HepG2 (cell line): Measurements from ENCODE around the gene CD79A. TPM values are rescaled to one million over a fixed set of nuclear protein-coding genes. Genes with fewer than 3 reads are reported as not detected.
"Not testable (repeated sequence)": the region's sequence is repeated elsewhere in the genome, so short reads cannot be mapped to it uniquely, and the experiment has no call there.

Experiments used
- ATAC-seq: fragments of 200-7000 bp; cut with Tn5 transposase; 3 replicates; pipeline ENCODE4 v1.9.1; 2020; ENCODE audit warnings: mild to moderate bottlenecking, moderate library complexity
- BruUV-seq: library from RNA; stranded (reverse); fragments of 400-500 nt; replicated peaks from 2 replicates; lab custom pipeline; 2021; lab: Mats Ljungman, UMichigan
- CTCF ChIA-PET: fragments of 300-600 bp; formaldehyde crosslinking; extraction: SDS; loops from one replicate; lab custom pipeline; 2021; ENCODE audit warnings: low total read pairs, inconsistent platforms, low intra/inter-chr PET ratio; lab: Yijun Ruan, JAX
- POLR2A ChIA-PET: fragments of 350-600 bp; sonication (Branson Sonifier 250); formaldehyde crosslinking; loops from one replicate; lab custom pipeline; 2020; ENCODE audit warnings: antibody characterized with exemption, inconsistent platforms; lab: Yijun Ruan, JAX
- DNase-seq: peaks from one replicate; pipeline ENCODE4 v3.0.0-alpha.2; 2015; ENCODE audit warnings: low spot score
- FAIRE-seq: peaks from 3 replicates; lab custom pipeline; 2011; peaks lifted over from hg19 to GRCh38; lab: Jason Lieb, UNC
- H2AFZ ChIP-seq: one replicate; pipeline ENCODE4 v1.6.1; 2011; ENCODE audit warnings: low read length, inconsistent platforms
- H3K27ac ChIP-seq: fragments of 300-600 bp; 3 replicates; pipeline ENCODE4 v1.8.0; 2011; ENCODE audit warnings: mixed run types, mild to moderate bottlenecking, mixed read lengths, low read length, inconsistent platforms; ENCODE audit not compliant: insufficient read depth; ENCODE audit errors: extremely low read length
- H3K27me3 ChIP-seq, 2 experiments: fragments of 200-600 bp in 1 of 2; 2 replicates in 1 of 2; 3 replicates in 1 of 2; pipeline versions ENCODE4 v1.6.0 to v1.8.0; 2011; ENCODE audit warnings: low read length in 2 of 2, mild to moderate bottlenecking in 2 of 2, moderate library complexity in 2 of 2, inconsistent platforms in 1 of 2; ENCODE audit not compliant: insufficient read depth in 2 of 2, control insufficient read depth in 1 of 2
- H3K36me3 ChIP-seq, 2 experiments: fragments of 200-600 bp in 1 of 2; replicated peaks in 1 of 2; 2 replicates in 1 of 2; 3 replicates in 1 of 2; pipeline versions ENCODE4 v1.5.1 to v1.8.0; 2011; ENCODE audit warnings: low read length in 2 of 2, inconsistent platforms in 1 of 2; ENCODE audit not compliant: insufficient read depth in 2 of 2, control insufficient read depth in 1 of 2
- H3K4me1 ChIP-seq: 2 replicates; pipeline ENCODE4 v1.5.1; 2012; ENCODE audit warnings: low read length, inconsistent platforms; ENCODE audit not compliant: insufficient read depth
- H3K4me2 ChIP-seq: 2 replicates; pipeline ENCODE4 v1.6.0; 2011; ENCODE audit warnings: low read depth, low read length, inconsistent platforms
- H3K4me3 ChIP-seq, 3 experiments: fragments of 200-600 bp in 1 of 3; sonication (generic), shearing (Covaris generic) in 1 of 3; replicated peaks in 1 of 3; 2 replicates each; pipeline ENCODE4 v1.5.1; 2011 to 2016; ENCODE audit warnings: low read length in 3 of 3, inconsistent platforms in 2 of 3, low read depth in 2 of 3, mild to moderate bottlenecking in 2 of 3, control low read depth in 1 of 3, mixed read lengths in 1 of 3; ENCODE audit not compliant: insufficient read depth in 1 of 3
- H3K79me2 ChIP-seq: one replicate; pipeline ENCODE4 v1.6.1; 2011; ENCODE audit warnings: low read length, inconsistent platforms; ENCODE audit not compliant: insufficient read depth
- H3K9ac ChIP-seq: 2 replicates; pipeline ENCODE4 v1.6.0; 2011; ENCODE audit warnings: mild to moderate bottlenecking, low read depth, low read length, inconsistent platforms; ENCODE audit not compliant: insufficient read depth
- H3K9me3 ChIP-seq: 2 replicates; pipeline ENCODE4 v1.5.1; 2012; ENCODE audit warnings: mild to moderate bottlenecking, low read length
- H4K20me1 ChIP-seq: 2 replicates; pipeline ENCODE4 v1.6.0; 2011; ENCODE audit warnings: inconsistent platforms, mild to moderate bottlenecking, low read length, moderate library complexity; ENCODE audit not compliant: insufficient read depth
- HOMEZ ChIP-seq: IDR thresholded peaks from 2 replicates; pipeline ENCODE4 v1.6.1; 2016; ENCODE audit warnings: low read depth
- MBNL3 ChIP-seq: fragments of 250-450 bp; sonication (Bioruptor Pico); conservative IDR thresholded peaks from 2 replicates; pipeline ENCODE4 v1.8.0; 2022; ENCODE audit warnings: mild to moderate bottlenecking, inconsistent platforms
- ZFX ChIP-seq: sonication (generic); formaldehyde crosslinking; IDR thresholded peaks from 2 replicates; pipeline ENCODE4 v1.4.0; 2020; ENCODE audit warnings: mild to moderate bottlenecking, low read depth, missing genetic modification reagents, moderate library complexity
- ZMYM3 ChIP-seq: sonication (generic); formaldehyde crosslinking; IDR thresholded peaks from 2 replicates; pipeline ENCODE4 v1.5.1; 2020; ENCODE audit warnings: mild to moderate bottlenecking, missing genetic modification reagents
- ZNF121 ChIP-seq: sonication (generic); formaldehyde crosslinking; IDR thresholded peaks from 2 replicates; pipeline ENCODE4 v1.5.0; 2020; ENCODE audit warnings: mild to moderate bottlenecking, missing genetic modification reagents
- ZNF629 ChIP-seq: sonication (generic); formaldehyde crosslinking; conservative IDR thresholded peaks from 2 replicates; pipeline ENCODE4 v1.5.0; 2020; ENCODE audit warnings: missing genetic modification reagents
- WGBS: methylation state at CpG from one replicate; pipeline ENCODE4 v1.1.6; 2017; ENCODE audit warnings: low lambda C conversion rate; 5-methylcytosine and 5-hydroxymethylcytosine counted together
- in situ Hi-C: cut with HindIII; loops from 2 replicates; pipeline ENCODE4 v1.10.0; 2017; ENCODE audit warnings: low pct_unique_long_range_greater_than_20kb; ENCODE audit not compliant: extremely low pct_ligation_motif_present
- intact Hi-C: fragments of 100-400 bp; cut with micrococcal nuclease; formaldehyde crosslinking; loops from one replicate; pipeline ENCODE4 v1.10.0; 2022; ENCODE audit not compliant: unreplicated experiment
- polyA plus RNA-seq, 8 experiments: library from polyadenylated mRNA; depleted of rRNA in 3 of 8; stranded (reverse) in 7 of 8; unstranded in 1 of 8; fragments of >200 nt; fragmentation: Illumina TruSeq in 4 of 8; extraction: Trizol in 4 of 8; gene quantifications; 2 replicates each; pipeline versions ENCODE4 v1.2.1 to v1.2.3, GENCODE V29; 2011 to 2016; ENCODE audit warnings: low read depth in 4 of 8, missing spikeins in 1 of 8, mixed read lengths in 1 of 8; ENCODE audit not compliant: insufficient read depth in 1 of 8
- total RNA-seq, 5 experiments: library from RNA; depleted of rRNA; stranded (reverse); fragments of >200 nt; fragmentation: Illumina TruSeq; extraction: Trizol; gene quantifications; 2 replicates each; pipeline ENCODE4 v1.2.3, GENCODE V29; 2016; ENCODE audit warnings: low read depth in 1 of 5
- TF ChIP-seq, protein P1 (sequence below): sonication (generic); formaldehyde crosslinking; IDR thresholded peaks from 2 replicates; pipeline ENCODE4 v1.9.0; 2021; ENCODE audit warnings: mild to moderate bottlenecking, missing genetic modification reagents

CD79A gene
- total and polyA plus RNA-seq, 2 of the 13 experiments (the other 11 are each of a cell fraction or from before 2014, with no cell fraction given), result 0.24 to 0.33 TPM

DNA sequence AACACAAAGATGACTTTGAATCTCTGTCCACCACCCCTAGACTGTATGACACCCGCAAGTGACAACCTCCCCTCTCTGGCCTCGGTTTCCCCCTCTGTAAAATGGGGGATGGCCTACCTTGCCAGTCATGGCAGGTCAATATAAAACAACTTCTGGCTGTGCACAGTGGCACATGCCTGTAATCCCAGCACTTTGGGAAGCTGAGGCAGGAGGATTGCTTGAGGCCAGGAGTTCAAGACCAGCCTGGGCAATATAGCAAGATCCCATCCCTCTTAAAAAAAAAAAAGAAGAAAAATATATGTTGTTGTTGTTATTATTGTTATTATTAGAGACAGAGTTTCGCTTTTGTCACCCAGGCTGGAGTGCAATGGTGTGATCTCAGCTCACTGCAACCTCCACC lies 1.1 kb upstream of the CD79A start:
- CTCF ChIA-PET, intact Hi-C loops, H3K9ac ChIP-seq, H3K9me3 ChIP-seq, in situ Hi-C loops, H3K79me2 ChIP-seq, H3K27me3 ChIP-seq, BruUV-seq, H3K4me3 ChIP-seq, DNase-seq, H3K4me2 ChIP-seq, FAIRE-seq, ATAC-seq, H2AFZ ChIP-seq, H3K27ac ChIP-seq: not testable (repeated sequence)
- TF ChIP-seq ZNF121, result 0 out of 2 replicates have a peak, but pooled peaks have one; percentile 18
- H4K20me1 ChIP-seq, result peaks cover 20% of the 10 kb centered on the region
- WGBS, result 12% methylated on average over 3 of the region's 3 CpGs
- POLR2A ChIA-PET, result interaction anchor here (0.8 to 1.5 kb wide), 2 partner anchors 14 to 16 kb away, joined by 3 to 5 read pairs; partner anchors contain the start of gene RPS19
- H3K4me1 ChIP-seq, result peaks cover 25% of the 10 kb centered on the region
- peaks cover 0 to 11% of the 10 kb centered on the region in 2 experiments; a peak in 2 of 5 replicates for H3K36me3 ChIP-seq

GRCh38 chr19:41877916-41878905 lies 1.1 kb downstream of the CD79A start:
- H3K27me3 ChIP-seq, result peaks cover 1 to 6% of the 10 kb centered on the region in 2 experiments; a peak in 3 of 5 replicates
- no TSS peak for BruUV-seq
- no peak overlapping the region for H3K9ac ChIP-seq
- ChIA-PET POLR2A (no interaction called here), CTCF (no interaction called here)
- H3K27ac ChIP-seq, result no peak overlapping the region
- no peak overlapping the region for H3K4me2 ChIP-seq
- no peaks in the 10 kb centered on the region for H3K79me2 ChIP-seq
- no peaks in the 10 kb centered on the region for H3K36me3 ChIP-seq
- in situ Hi-C loops, result no loop called here
- no peak for ATAC-seq
- TF ChIP-seq ZNF629 (CRISPR knock-in tag), result peak; percentile 80
- TF ChIP-seq MBNL3 (CRISPR knock-in tag), result no peak
- TF ChIP-seq ZMYM3, result 0 out of 2 replicates have a peak, but pooled peaks have one; percentile 14
- TF ChIP-seq ZFX (CRISPR knock-in tag), result no peak
- TF ChIP-seq, protein P1, sequence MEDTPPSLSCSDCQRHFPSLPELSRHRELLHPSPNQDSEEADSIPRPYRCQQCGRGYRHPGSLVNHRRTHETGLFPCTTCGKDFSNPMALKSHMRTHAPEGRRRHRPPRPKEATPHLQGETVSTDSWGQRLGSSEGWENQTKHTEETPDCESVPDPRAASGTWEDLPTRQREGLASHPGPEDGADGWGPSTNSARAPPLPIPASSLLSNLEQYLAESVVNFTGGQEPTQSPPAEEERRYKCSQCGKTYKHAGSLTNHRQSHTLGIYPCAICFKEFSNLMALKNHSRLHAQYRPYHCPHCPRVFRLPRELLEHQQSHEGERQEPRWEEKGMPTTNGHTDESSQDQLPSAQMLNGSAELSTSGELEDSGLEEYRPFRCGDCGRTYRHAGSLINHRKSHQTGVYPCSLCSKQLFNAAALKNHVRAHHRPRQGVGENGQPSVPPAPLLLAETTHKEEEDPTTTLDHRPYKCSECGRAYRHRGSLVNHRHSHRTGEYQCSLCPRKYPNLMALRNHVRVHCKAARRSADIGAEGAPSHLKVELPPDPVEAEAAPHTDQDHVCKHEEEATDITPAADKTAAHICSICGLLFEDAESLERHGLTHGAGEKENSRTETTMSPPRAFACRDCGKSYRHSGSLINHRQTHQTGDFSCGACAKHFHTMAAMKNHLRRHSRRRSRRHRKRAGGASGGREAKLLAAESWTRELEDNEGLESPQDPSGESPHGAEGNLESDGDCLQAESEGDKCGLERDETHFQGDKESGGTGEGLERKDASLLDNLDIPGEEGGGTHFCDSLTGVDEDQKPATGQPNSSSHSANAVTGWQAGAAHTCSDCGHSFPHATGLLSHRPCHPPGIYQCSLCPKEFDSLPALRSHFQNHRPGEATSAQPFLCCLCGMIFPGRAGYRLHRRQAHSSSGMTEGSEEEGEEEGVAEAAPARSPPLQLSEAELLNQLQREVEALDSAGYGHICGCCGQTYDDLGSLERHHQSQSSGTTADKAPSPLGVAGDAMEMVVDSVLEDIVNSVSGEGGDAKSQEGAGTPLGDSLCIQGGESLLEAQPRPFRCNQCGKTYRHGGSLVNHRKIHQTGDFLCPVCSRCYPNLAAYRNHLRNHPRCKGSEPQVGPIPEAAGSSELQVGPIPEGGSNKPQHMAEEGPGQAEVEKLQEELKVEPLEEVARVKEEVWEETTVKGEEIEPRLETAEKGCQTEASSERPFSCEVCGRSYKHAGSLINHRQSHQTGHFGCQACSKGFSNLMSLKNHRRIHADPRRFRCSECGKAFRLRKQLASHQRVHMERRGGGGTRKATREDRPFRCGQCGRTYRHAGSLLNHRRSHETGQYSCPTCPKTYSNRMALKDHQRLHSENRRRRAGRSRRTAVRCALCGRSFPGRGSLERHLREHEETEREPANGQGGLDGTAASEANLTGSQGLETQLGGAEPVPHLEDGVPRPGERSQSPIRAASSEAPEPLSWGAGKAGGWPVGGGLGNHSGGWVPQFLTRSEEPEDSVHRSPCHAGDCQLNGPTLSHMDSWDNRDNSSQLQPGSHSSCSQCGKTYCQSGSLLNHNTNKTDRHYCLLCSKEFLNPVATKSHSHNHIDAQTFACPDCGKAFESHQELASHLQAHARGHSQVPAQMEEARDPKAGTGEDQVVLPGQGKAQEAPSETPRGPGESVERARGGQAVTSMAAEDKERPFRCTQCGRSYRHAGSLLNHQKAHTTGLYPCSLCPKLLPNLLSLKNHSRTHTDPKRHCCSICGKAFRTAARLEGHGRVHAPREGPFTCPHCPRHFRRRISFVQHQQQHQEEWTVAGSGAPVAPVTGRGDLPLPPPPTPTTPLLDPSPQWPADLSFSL (CRISPR knock-in tag), result no peak
- TF ChIP-seq HOMEZ (CRISPR knock-in tag), result no peak
- no peak for FAIRE-seq
- DNase-seq, result no peak
- H4K20me1 ChIP-seq, result peaks cover 2% of the 10 kb centered on the region; the same call in 1 of the 2 replicates
- H3K4me1 ChIP-seq, result peaks cover 35% of the 10 kb centered on the region
- intact Hi-C loops, result no loop called here
- H2AFZ ChIP-seq, result no peak overlapping the region
- H3K4me3 ChIP-seq, result no peak overlapping the region
- no peaks in the 10 kb centered on the region for H3K9me3 ChIP-seq
- 27% methylated on average over 14 of the region's 17 CpGs for WGBS
